Tibial artery (tissue), 4 donors: ENCODE data around the gene TMEM186.
"Not testable (repeated sequence)": the region's sequence is repeated elsewhere in the genome, so short reads cannot be mapped to it uniquely, and the experiment has no call there.

Source experiments
- DNase-seq, 2 donors: peaks; one replicate each; pipeline ENCODE4 v3.0.0-alpha.2; 2019
- H3K27ac ChIP-seq, 2 donors: fragments of 200-600 bp; sonication (generic) in 1 of 2; 1 replicate in 1 of 2; 2 replicates in 1 of 2; pipeline ENCODE4 v1.5.1; 2018 to 2019; ENCODE audit warnings: mild to moderate bottlenecking in 1 of 2
- H3K27me3 ChIP-seq, 2 donors: fragments of 200-600 bp; sonication (generic) in 1 of 2; one replicate each; pipeline versions ENCODE4 v1.5.1 to v1.6.0; 2016 to 2019
- H3K36me3 ChIP-seq, 3 donors: fragments of 200-600 bp; sonication (generic) in 2 of 3; one replicate each; pipeline ENCODE4 v1.5.1; 2016 to 2019; ENCODE audit warnings: mild to moderate bottlenecking in 2 of 3
- H3K4me1 ChIP-seq, 4 donors: fragments of 200-600 bp; sonication (generic) in 2 of 4; 1 replicate in 3 of 4; 2 replicates in 1 of 4; pipeline ENCODE4 v1.5.1; 2016 to 2019
- H3K4me3 ChIP-seq, 2 donors: fragments of 200-600 bp; sonication (generic) in 1 of 2; 1 replicate in 1 of 2; 2 replicates in 1 of 2; pipeline ENCODE4 v1.5.1; 2018 to 2019; ENCODE audit warnings: mild to moderate bottlenecking in 2 of 2
- H3K9me3 ChIP-seq, 3 donors: fragments of 200-600 bp; sonication (generic) in 1 of 3; one replicate each; pipeline ENCODE4 v1.5.1; 2016 to 2019
- intact Hi-C: fragments of 100-400 bp; cut with DNase I; formaldehyde crosslinking; loops from one replicate; pipeline ENCODE4 v1.15.0; 2023; ENCODE audit warnings: low total_unique reads
- TF ChIP-seq, protein P1 (sequence below), 2 experiments: fragments of 200-600 bp in 1 of 2; fragments of 450-650 bp in 1 of 2; IDR thresholded peaks; one replicate each; pipeline ENCODE4 v1.5.1; 2017 to 2019; ENCODE audit warnings: antibody characterized with exemption in 2 of 2, mild to moderate bottlenecking in 1 of 2, moderate library complexity in 1 of 2

Gene TMEM186

DNA sequence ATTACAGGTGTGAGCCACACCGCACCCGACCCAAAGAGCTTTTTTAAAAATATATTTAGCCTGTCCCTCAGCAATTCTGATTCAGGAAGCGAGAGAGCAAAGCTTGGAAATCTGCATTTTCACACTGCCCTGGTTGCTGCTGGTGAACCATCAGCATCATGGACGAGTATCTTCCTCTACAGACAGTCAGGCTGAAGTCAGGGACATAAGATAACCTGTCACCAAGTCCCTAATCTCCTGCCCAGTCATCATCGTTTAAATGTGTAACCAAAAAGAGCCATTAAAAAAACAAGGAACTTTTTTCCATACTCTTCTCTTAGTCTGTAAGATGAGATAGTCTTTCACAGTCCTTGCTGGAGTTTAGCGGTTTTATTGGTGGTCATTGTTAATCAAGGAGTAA, 6.9 kb upstream of the TMEM186 start:
- Histone ChIP-seq H3K27me3 (no peaks in the 10 kb centered on the region), H3K4me3 (no peak overlapping the region), H3K27ac (no peak overlapping the region), H3K36me3 (peaks cover 54 to 76% (median 74%) of the 10 kb centered on the region in 3 donors), H3K4me1 (peaks cover 0 to 20% (median 12%) of the 10 kb centered on the region in 4 donors), H3K9me3 (no peaks in the 10 kb centered on the region)
- intact Hi-C loops: loop anchor here (10.0 kb wide), 1 partner anchor 160 kb away; the partner anchor contains the start of gene USP7
- TF ChIP-seq, protein P1, sequence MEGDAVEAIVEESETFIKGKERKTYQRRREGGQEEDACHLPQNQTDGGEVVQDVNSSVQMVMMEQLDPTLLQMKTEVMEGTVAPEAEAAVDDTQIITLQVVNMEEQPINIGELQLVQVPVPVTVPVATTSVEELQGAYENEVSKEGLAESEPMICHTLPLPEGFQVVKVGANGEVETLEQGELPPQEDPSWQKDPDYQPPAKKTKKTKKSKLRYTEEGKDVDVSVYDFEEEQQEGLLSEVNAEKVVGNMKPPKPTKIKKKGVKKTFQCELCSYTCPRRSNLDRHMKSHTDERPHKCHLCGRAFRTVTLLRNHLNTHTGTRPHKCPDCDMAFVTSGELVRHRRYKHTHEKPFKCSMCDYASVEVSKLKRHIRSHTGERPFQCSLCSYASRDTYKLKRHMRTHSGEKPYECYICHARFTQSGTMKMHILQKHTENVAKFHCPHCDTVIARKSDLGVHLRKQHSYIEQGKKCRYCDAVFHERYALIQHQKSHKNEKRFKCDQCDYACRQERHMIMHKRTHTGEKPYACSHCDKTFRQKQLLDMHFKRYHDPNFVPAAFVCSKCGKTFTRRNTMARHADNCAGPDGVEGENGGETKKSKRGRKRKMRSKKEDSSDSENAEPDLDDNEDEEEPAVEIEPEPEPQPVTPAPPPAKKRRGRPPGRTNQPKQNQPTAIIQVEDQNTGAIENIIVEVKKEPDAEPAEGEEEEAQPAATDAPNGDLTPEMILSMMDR (IDR thresholded peaks at IDR 0.05): no peak
- DNase-seq: no peak

DNA sequence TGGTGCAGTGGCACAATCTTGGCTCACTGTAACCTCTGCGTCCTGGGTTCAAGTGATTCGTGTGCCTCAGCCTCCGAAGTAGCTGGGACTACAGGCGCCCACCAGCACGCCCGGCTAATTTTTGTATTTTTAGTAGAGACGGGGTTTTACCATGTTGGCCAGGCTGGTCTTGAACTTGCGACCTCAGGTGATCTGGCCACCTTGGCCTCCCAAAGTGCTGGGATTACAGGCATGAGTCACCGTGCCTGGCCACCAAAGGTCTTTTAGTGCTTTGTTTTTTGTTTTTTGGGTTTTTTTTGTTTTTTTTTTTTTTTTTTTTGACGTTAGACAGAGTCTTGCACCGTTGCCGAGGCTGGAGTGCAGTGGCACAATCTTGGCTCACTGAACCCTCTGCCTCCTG, 6.3 kb upstream of the TMEM186 start:
- peaks cover 0 to 25% (median 18%) of the 10 kb centered on the region in 4 donors for H3K4me1 ChIP-seq
- peaks cover 51 to 70% (median 69%) of the 10 kb centered on the region in 3 donors for H3K36me3 ChIP-seq
- intact Hi-C loops: loop anchor here (10.0 kb wide), 1 partner anchor 161 kb away; the partner anchor contains the start of gene USP7
- not testable (repeated sequence) for DNase-seq, H3K4me3 ChIP-seq, H3K9me3 ChIP-seq, H3K27ac ChIP-seq, H3K27me3 ChIP-seq

DNA sequence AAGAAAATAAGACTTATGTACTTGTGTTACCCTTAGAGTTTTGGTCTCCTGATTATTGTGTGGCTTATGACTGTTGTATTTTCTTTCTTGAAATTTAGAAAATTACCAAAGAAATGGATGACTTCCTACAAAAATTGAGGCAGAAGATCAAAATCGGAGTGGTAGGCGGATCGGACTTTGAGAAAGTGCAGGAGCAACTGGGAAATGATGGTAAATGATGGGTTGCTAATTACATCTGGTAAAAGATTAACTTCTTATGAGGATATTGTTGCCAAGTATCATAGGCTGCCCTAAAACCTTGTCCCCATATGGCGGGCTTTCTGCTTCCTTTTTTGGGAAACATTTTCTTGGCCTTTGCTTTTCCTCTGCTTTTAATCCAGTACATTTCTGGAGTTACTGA, 4.3 kb upstream of the TMEM186 start:
- H3K27me3 ChIP-seq: no peaks in the 10 kb centered on the region
- no peak overlapping the region for H3K27ac ChIP-seq
- H3K4me1 ChIP-seq: peaks cover 0 to 37% (median 24%) of the 10 kb centered on the region in 4 donors
- TF ChIP-seq, protein P1 (IDR thresholded peaks at IDR 0.05): no peak
- DNase-seq: no peak
- intact Hi-C loops: loop anchor here (10.0 kb wide), 1 partner anchor 163 kb away; the partner anchor contains the start of gene USP7
- H3K9me3 ChIP-seq: no peaks in the 10 kb centered on the region
- H3K4me3 ChIP-seq: no peak overlapping the region
- H3K36me3 ChIP-seq: peaks cover 31 to 50% (median 48%) of the 10 kb centered on the region in 3 donors

DNA sequence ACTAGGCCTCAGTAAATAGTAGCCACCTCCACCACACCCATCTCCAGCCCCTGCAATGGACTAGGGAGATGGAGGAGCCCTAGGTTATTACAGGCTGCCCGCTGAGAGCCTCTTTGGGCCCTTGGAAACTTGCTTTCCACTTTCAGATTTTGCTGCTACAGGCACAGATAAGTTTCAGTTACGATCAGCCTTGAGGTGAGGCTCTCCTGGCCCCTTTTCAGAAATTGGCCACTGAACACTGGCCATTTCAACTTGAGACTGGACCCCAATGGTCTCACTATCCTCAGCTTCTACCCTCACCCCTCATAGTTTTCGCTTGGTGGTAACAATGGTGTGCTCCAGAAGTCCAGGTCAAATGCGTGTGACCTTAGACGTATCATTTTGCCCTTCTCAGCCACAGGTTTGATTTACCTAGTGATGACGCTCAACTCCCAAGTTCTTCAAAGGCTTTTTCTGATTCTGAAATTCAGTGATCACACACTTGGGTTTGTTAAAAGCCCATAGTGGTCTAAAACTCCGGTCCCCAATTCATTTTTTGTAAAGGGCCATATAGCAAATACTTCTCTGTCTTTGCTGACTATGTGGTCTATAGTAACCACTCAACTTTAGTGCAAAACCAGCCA, 1.2 kb upstream of the TMEM186 start:
- H3K36me3 ChIP-seq: peaks cover 20 to 26% (median 24%) of the 10 kb centered on the region in 3 donors
- H3K27me3 ChIP-seq: no peaks in the 10 kb centered on the region
- TF ChIP-seq, protein P1 (IDR thresholded peaks at IDR 0.05): no peak
- no peak for DNase-seq
- intact Hi-C loops: loop anchor here (5.0 to 10.0 kb wide), 2 partner anchors 69 to 124 kb away; partner anchors contain the start of genes ABAT and CARHSP1
- H3K4me3 ChIP-seq: peak overlapping the region; percentile 94 to 98
- no peaks in the 10 kb centered on the region for H3K9me3 ChIP-seq
- H3K27ac ChIP-seq: peak overlapping the region; percentile 83 to 86
- H3K4me1 ChIP-seq: peaks cover 0 to 56% (median 30%) of the 10 kb centered on the region in 4 donors

DNA sequence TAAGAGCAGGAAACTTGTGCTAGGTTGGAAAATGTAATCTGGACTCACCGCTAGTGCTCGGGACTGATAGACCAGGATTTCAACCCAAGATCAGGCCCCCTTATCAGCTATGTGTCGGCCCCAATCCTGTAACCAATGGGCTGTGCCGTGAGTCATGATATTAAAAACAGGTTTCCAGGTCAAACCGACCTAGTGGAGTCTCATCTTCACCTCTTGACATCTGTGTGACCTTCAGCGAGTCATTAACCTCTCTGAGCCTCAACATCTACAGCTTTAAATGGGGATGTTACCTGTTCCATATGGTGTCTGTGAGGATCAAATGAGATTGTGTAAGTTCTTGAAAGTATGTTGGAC, 712 bp upstream of the TMEM186 start:
- intact Hi-C loops: loop anchor here (5.0 to 10.0 kb wide), 2 partner anchors 69 to 123 kb away; partner anchors contain the start of genes ABAT and CARHSP1
- TF ChIP-seq, protein P1 (IDR thresholded peaks at IDR 0.05): no peak
- no peak for DNase-seq
- peaks cover 15 to 21% (median 20%) of the 10 kb centered on the region in 3 donors for H3K36me3 ChIP-seq
- H3K9me3 ChIP-seq: no peaks in the 10 kb centered on the region
- no peaks in the 10 kb centered on the region for H3K27me3 ChIP-seq
- peak overlapping the region; percentile 94 to 98 for H3K4me3 ChIP-seq
- peaks cover 0 to 61% (median 30%) of the 10 kb centered on the region in 4 donors for H3K4me1 ChIP-seq
- peak overlapping the region; percentile 83 to 86 for H3K27ac ChIP-seq
